Gastrocnemius medialis (tissue), 4 donors: Measurements from ENCODE around the gene SPAG5.
A peak's percentile ranks its signal among the peaks of the same experiment; 100 is the strongest.

Experiments
- CTCF ChIP-seq, 5 experiments: fragments of 450-650 bp in 3 of 5; fragments of 200-600 bp in 2 of 5; sonication (generic) in 2 of 5; IDR thresholded peaks in 4 of 5; conservative IDR thresholded peaks in 1 of 5; 1 replicate in 4 of 5; 2 replicates in 1 of 5; pipeline ENCODE4 v1.5.1; 2016 to 2019; ENCODE audit warnings: antibody characterized with exemption in 5 of 5, mild to moderate bottlenecking in 3 of 5, moderate library complexity in 3 of 5
- POLR2A ChIP-seq, 2 donors: fragments of 450-650 bp; IDR thresholded peaks; one replicate each; pipeline ENCODE4 v1.6.1; 2017; ENCODE audit warnings: antibody characterized with exemption in 2 of 2, mild to moderate bottlenecking in 2 of 2, moderate library complexity in 2 of 2

DNA sequence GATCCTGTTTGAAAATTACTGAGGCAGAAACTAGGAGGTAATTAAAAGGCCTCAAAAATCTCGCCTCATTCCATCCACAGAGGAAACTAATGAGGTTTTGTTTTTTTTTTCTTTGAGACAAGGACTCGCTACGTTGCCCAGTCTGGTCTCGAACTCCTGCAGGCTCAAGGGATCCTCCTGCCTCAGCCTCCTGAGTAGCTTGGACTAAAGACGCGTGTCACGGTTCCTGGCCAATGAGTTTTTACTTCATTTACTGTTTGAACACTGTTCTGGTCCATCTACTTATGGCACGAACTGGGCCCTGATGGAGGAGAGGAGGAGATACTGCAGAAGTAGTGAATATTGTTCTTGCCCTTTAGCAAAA is 46.7 kb upstream of the SPAG5 start:
- TF ChIP-seq CTCF (IDR thresholded peaks at IDR 0.05 in 4 of 5, conservative IDR thresholded peaks at IDR 0.05 in 1 of 5) (peak in 1 of 5 experiments; percentile 13), POLR2A (IDR thresholded peaks at IDR 0.05) (no peak)
